ENCODE data around the gene TRIM41.

TRIM41 gene

GRCh38 chr5:181198106-181198685, 24.9 kb upstream of the TRIM41 start:
- H3K9me3 ChIP-seq (ENCODE audit: severe bottlenecking) = no peaks in the 10 kb centered on the region
- H3K4me1 ChIP-seq (ENCODE audit: insufficient read depth, poor library complexity, severe bottlenecking) = peaks cover 2% of the 10 kb centered on the region
- H3K36me3 ChIP-seq (ENCODE audit: low read depth) = peaks cover 28% of the 10 kb centered on the region
- DNase-seq (ENCODE audit: low spot score) (no peak), ATAC-seq (ENCODE audit: low read depth) (no peak)
- H3K4me3 ChIP-seq (ENCODE audit: severe bottlenecking) = no peak overlapping the region
- no peak overlapping the region for H3K27ac ChIP-seq (ENCODE audit: poor library complexity, severe bottlenecking)
- TF ChIP-seq, protein P1, sequence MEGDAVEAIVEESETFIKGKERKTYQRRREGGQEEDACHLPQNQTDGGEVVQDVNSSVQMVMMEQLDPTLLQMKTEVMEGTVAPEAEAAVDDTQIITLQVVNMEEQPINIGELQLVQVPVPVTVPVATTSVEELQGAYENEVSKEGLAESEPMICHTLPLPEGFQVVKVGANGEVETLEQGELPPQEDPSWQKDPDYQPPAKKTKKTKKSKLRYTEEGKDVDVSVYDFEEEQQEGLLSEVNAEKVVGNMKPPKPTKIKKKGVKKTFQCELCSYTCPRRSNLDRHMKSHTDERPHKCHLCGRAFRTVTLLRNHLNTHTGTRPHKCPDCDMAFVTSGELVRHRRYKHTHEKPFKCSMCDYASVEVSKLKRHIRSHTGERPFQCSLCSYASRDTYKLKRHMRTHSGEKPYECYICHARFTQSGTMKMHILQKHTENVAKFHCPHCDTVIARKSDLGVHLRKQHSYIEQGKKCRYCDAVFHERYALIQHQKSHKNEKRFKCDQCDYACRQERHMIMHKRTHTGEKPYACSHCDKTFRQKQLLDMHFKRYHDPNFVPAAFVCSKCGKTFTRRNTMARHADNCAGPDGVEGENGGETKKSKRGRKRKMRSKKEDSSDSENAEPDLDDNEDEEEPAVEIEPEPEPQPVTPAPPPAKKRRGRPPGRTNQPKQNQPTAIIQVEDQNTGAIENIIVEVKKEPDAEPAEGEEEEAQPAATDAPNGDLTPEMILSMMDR (IDR thresholded peaks at IDR 0.05; ENCODE audit: poor library complexity, severe bottlenecking) = no peak
- H3K27me3 ChIP-seq (ENCODE audit: insufficient read depth, poor library complexity, severe bottlenecking) = no peaks in the 10 kb centered on the region

DNA sequence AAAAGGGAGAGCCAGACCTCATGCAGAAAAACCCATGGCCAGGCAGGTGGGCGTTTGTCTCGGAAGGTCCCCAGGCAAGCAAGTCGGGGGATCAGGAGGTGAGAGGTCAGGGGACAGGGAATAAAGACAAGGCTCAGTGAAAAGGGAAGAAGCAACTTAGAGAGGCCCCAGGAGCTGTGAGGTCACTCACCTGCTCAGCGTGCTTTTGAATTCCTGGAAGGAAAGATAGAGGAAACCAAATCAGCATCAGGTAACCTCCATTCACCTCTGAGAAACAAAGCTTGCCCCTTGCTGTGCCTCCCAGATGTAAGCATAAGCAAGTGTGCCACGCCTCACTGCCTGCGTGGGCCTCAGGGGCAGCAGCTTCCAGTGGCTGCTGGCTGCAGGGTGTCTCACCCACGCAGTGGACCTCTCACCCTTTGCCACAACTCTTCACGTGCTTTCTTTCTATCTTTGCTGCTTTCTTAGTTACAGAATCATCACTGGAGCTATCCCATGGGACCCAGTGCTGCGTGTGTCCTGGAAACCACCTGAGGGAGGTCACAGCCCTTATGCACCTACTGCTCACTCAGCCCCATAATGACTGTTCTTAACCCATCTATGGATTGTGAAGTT, 24.1 kb upstream of the TRIM41 start:
- Histone ChIP-seq H3K4me1 (ENCODE audit: insufficient read depth, poor library complexity, severe bottlenecking) (peaks cover 4% of the 10 kb centered on the region), H3K27me3 (ENCODE audit: insufficient read depth, poor library complexity, severe bottlenecking) (no peaks in the 10 kb centered on the region), H3K36me3 (ENCODE audit: low read depth) (peaks cover 30% of the 10 kb centered on the region), H3K4me3 (ENCODE audit: severe bottlenecking) (no peak overlapping the region), H3K9me3 (ENCODE audit: severe bottlenecking) (no peaks in the 10 kb centered on the region), H3K27ac (ENCODE audit: poor library complexity, severe bottlenecking) (no peak overlapping the region)
- TF ChIP-seq, protein P1 (IDR thresholded peaks at IDR 0.05; ENCODE audit: poor library complexity, severe bottlenecking) = no peak
- no peak for DNase-seq (ENCODE audit: low spot score)
- no peak for ATAC-seq (ENCODE audit: low read depth)

DNA sequence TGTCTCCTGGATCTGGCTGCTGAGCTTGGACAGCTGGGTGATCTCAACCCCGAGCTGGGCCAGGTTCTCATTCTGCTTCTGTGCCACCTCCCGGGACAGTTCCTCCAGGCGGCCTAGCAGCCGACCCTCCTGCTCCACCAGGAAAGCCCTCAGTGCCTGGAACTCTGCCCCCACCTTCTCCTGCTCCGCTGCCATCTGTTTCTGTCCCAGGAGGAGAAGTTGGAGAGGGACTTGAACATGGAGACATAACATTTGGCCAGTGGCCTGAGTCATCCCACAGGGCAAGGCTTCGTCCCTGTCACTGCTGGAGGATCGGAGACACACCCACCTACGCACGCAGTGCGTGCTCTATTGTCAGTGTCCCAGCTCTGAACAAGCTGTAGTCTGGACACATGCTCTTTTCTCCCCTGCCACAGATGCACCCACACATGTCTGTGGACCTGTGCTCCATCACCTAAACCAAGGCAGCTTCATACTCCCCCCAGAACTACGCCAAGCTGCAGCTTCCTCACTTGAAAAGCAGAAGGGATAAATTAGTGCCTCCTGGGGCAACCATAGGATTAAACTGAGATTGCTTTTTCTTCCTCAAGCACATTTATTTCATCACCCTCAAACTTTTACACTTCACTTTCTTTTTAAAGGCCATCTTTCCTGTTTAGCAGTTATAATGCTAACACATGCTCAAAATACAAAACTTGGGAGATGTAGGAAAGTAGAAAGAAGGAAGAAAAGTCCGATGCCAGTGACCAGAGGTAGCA, 23.0 kb upstream of the TRIM41 start:
- TF ChIP-seq, protein P1 (IDR thresholded peaks at IDR 0.05; ENCODE audit: poor library complexity, severe bottlenecking) = no peak
- ATAC-seq (ENCODE audit: low read depth) (no peak), DNase-seq (ENCODE audit: low spot score) (no peak)
- no peaks in the 10 kb centered on the region for H3K27me3 ChIP-seq (ENCODE audit: insufficient read depth, poor library complexity, severe bottlenecking)
- H3K4me1 ChIP-seq (ENCODE audit: insufficient read depth, poor library complexity, severe bottlenecking) = peaks cover 4% of the 10 kb centered on the region
- no peak overlapping the region for H3K4me3 ChIP-seq (ENCODE audit: severe bottlenecking)
- H3K9me3 ChIP-seq (ENCODE audit: severe bottlenecking) = no peaks in the 10 kb centered on the region
- H3K27ac ChIP-seq (ENCODE audit: poor library complexity, severe bottlenecking) = no peak overlapping the region
- H3K36me3 ChIP-seq (ENCODE audit: low read depth) = peaks cover 27% of the 10 kb centered on the region

GRCh38 chr5:181200816-181201215, 22.3 kb upstream of the TRIM41 start:
- ATAC-seq (ENCODE audit: low read depth) (no peak), DNase-seq (ENCODE audit: low spot score) (no peak)
- no peak overlapping the region for H3K4me3 ChIP-seq (ENCODE audit: severe bottlenecking)
- peaks cover 5% of the 10 kb centered on the region for H3K4me1 ChIP-seq (ENCODE audit: insufficient read depth, poor library complexity, severe bottlenecking)
- no peak overlapping the region for H3K27ac ChIP-seq (ENCODE audit: poor library complexity, severe bottlenecking)
- peaks cover 27% of the 10 kb centered on the region for H3K36me3 ChIP-seq (ENCODE audit: low read depth)
- no peaks in the 10 kb centered on the region for H3K27me3 ChIP-seq (ENCODE audit: insufficient read depth, poor library complexity, severe bottlenecking)
- no peaks in the 10 kb centered on the region for H3K9me3 ChIP-seq (ENCODE audit: severe bottlenecking)
- TF ChIP-seq, protein P1 (IDR thresholded peaks at IDR 0.05; ENCODE audit: poor library complexity, severe bottlenecking) = no peak

Data from RWPE2 (cell line).